Measurements from ENCODE around the gene SPDYE4. TPM values are rescaled to one million over a fixed set of nuclear protein-coding genes. Genes with fewer than 3 reads are reported as not detected.

Gene SPDYE4
- polyA plus RNA-seq, 1 experiment: not detected

- Histone ChIP-seq H3K36me3 (ENCODE audit: control insufficient read depth, insufficient read depth, low read length) (no peaks in the 10 kb centered on the region), H3K27me3 (ENCODE audit: control insufficient read depth, insufficient read depth, low read length) (no peaks in the 10 kb centered on the region), H3K4me3 (ENCODE audit: low read depth, low read length) (no peak overlapping the region)
- ChIA-PET POLR2A (no interaction called here), CTCF (interaction anchor here (0.8 kb wide), 1 partner anchor 408 kb away, joined by 3 read pairs; no protein-coding TSS in a partner anchor)
- peak; percentile 16 for DNase-seq (ENCODE audit: low read depth)
- TF ChIP-seq CTCF (IDR thresholded peaks at IDR 0.05; ENCODE audit: insufficient read depth, low read depth, low read length): no peak
These were observed 33.5 kb upstream of the SPDYE4 start for GRCh38 chr17:8791910-8792270.

GRCh38 chr17:8791248-8791909 is 33.0 kb upstream of the SPDYE4 start:
- H3K36me3 ChIP-seq (ENCODE audit: control insufficient read depth, insufficient read depth, low read length): no peaks in the 10 kb centered on the region
- H3K27me3 ChIP-seq (ENCODE audit: control insufficient read depth, insufficient read depth, low read length): no peaks in the 10 kb centered on the region
- TF ChIP-seq CTCF (IDR thresholded peaks at IDR 0.05; ENCODE audit: insufficient read depth, low read depth, low read length): no peak
- H3K4me3 ChIP-seq (ENCODE audit: low read depth, low read length): no peak overlapping the region
- DNase-seq (ENCODE audit: low read depth): no peak
- ChIA-PET POLR2A (no interaction called here), CTCF (interaction anchor here (0.8 kb wide), 1 partner anchor 408 kb away, joined by 3 read pairs; no protein-coding TSS in a partner anchor)

GRCh38 chr17:8789743-8790142 is 31.4 kb upstream of the SPDYE4 start:
- POLR2A ChIA-PET: no interaction called here

GRCh38 chr17:8788998-8789397 is 30.7 kb upstream of the SPDYE4 start:
- ChIA-PET CTCF (no interaction called here), POLR2A (no interaction called here)
- TF ChIP-seq CTCF (IDR thresholded peaks at IDR 0.05; ENCODE audit: insufficient read depth, low read depth, low read length): no peak
- H3K36me3 ChIP-seq (ENCODE audit: control insufficient read depth, insufficient read depth, low read length): no peaks in the 10 kb centered on the region
- no peak overlapping the region for H3K4me3 ChIP-seq (ENCODE audit: low read depth, low read length)
- no peaks in the 10 kb centered on the region for H3K27me3 ChIP-seq (ENCODE audit: control insufficient read depth, insufficient read depth, low read length)
- DNase-seq (ENCODE audit: low read depth): no peak

More at GRCh38 chr17:8789743-8790142, 31.4 kb upstream of the SPDYE4 start:
- DNase-seq (ENCODE audit: low read depth): no peak
- no peak for TF ChIP-seq CTCF (IDR thresholded peaks at IDR 0.05; ENCODE audit: insufficient read depth, low read depth, low read length)
- Histone ChIP-seq H3K36me3 (ENCODE audit: control insufficient read depth, insufficient read depth, low read length) (no peaks in the 10 kb centered on the region), H3K4me3 (ENCODE audit: low read depth, low read length) (no peak overlapping the region), H3K27me3 (ENCODE audit: control insufficient read depth, insufficient read depth, low read length) (no peaks in the 10 kb centered on the region)
- CTCF ChIA-PET: no interaction called here

- H3K4me3 ChIP-seq (ENCODE audit: low read depth, low read length): no peak overlapping the region
- no peaks in the 10 kb centered on the region for H3K27me3 ChIP-seq (ENCODE audit: control insufficient read depth, insufficient read depth, low read length)
- peak; percentile 1 for DNase-seq (ENCODE audit: low read depth)
- peak; percentile 88 for TF ChIP-seq CTCF (IDR thresholded peaks at IDR 0.05; ENCODE audit: insufficient read depth, low read depth, low read length)
- POLR2A ChIA-PET: no interaction called here
- no peaks in the 10 kb centered on the region for H3K36me3 ChIP-seq (ENCODE audit: control insufficient read depth, insufficient read depth, low read length)
- CTCF ChIA-PET: interaction anchor here (0.7 to 4.4 kb wide), 32 partner anchors 9 to 726 kb away, joined by 3 to 27 read pairs (median 5); partner anchors contain the start of genes RNF222 and RPL26
These were observed 27.4 kb upstream of the SPDYE4 start for GRCh38 chr17:8785547-8786413.

All from BJ (cell line).